GM12892 (cell line): ENCODE results near the gene PDE6A.
"Not testable (repeated sequence)": the region's sequence is repeated elsewhere in the genome, so short reads cannot be mapped to it uniquely, and the experiment has no call there.

Experiments used
- DNase-seq: peaks from one replicate; pipeline ENCODE4 v3.0.0; 2011; ENCODE audit not compliant: insufficient read length
- FAIRE-seq: peaks from 2 replicates; lab custom pipeline; 2011; peaks lifted over from hg19 to GRCh38; lab: Jason Lieb, UNC
- POLR2A ChIP-seq: IDR thresholded peaks from 2 replicates; pipeline ENCODE4 v1.6.1; 2011; ENCODE audit warnings: low read depth, low read length, control low read depth
- POLR2AphosphoS5 ChIP-seq: IDR thresholded peaks from 2 replicates; pipeline ENCODE4 v1.6.1; 2011; ENCODE audit warnings: low read depth, low read length, control low read depth
- TAF1 ChIP-seq: IDR thresholded peaks from 2 replicates; pipeline ENCODE4 v1.6.1; 2011; ENCODE audit warnings: low read depth, mild to moderate bottlenecking, control low read depth, low read length, borderline replicate concordance

PDE6A gene

DNA sequence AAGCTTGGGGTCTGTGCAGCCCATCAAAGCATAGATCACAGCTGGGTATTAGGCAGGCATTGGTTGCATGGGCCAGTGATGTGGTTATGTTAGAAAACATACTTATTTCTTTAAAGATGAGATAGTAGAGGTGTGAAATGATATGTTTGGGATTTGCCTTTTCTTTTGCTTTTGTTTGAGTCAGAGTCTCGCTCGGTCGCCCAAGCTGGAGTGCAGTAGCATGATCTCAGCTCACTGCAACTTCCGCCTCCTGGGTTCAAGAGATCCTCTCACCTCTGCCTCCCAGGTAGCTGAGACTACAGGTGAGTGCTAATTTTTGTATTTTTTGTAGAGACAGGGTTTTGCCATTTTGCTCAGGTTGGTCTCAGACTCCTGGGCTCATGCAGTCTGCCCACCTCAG, 84.8 kb downstream of the PDE6A start:
- FAIRE-seq, result no peak
- DNase-seq, result no peak
- TF ChIP-seq POLR2A, result no peak
- no peak for TF ChIP-seq TAF1
- no peak for TF ChIP-seq POLR2AphosphoS5

- FAIRE-seq, DNase-seq: not testable (repeated sequence)
Observed at GRCh38 chr5:149858481-149858880, 86.1 kb downstream of the PDE6A start.

- DNase-seq, result no peak
- FAIRE-seq, result no peak
Observed at GRCh38 chr5:149857499-149857898, 87.1 kb downstream of the PDE6A start.

DNA sequence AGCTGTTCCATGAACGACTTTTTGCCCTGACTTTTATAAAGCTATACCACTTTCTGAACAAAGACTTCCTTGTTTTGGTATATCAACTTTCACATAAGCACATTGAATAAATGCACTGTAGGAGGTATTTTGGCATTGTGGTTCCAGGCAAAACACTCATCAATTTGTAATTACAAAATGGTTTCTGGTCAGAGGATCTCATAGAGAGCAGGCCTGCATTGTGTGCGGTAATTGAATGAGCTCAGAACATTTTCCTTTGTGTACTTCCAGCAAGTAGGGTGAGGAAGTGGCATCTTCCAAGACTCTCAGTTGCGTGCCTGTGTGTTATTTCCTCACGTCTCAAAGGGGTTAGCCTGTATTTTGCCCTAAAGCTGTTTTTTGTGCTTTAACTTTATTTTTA, 89.2 kb downstream of the PDE6A start:
- DNase-seq, result no peak
- FAIRE-seq, result no peak

More at GRCh38 chr5:149857499-149857898, 87.1 kb downstream of the PDE6A start:
- no peak for TF ChIP-seq POLR2A
- no peak for TF ChIP-seq POLR2AphosphoS5
- no peak for TF ChIP-seq TAF1

DNA sequence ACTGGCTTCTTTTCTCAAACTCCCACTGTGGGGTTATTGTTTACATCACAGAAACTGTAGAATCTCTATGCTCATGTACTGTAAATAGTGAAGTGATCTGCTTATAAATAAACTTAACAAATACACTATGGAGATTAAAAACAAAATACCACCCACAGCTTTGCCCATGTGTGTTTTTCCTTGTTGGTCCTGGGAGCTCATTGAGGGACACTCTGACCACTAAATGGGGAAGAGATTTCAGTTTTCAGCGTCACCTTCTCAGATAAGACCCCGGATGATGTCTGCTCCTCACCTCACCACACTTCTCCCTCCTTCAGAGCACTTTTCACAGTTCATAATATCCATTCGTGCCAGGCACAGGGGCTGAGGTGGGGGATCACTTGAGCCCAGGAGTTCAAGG, 89.7 kb downstream of the PDE6A start:
- no peak for DNase-seq
- no peak for TF ChIP-seq POLR2A
- FAIRE-seq, result no peak

More for the DNA sequence above, 89.2 kb downstream of the PDE6A start:
- no peak for TF ChIP-seq POLR2A
- TF ChIP-seq TAF1, result no peak
- no peak for TF ChIP-seq POLR2AphosphoS5

GRCh38 chr5:149853701-149854100, 90.9 kb downstream of the PDE6A start:
- DNase-seq (no peak), FAIRE-seq (no peak)
- no peak for TF ChIP-seq POLR2A
- no peak for TF ChIP-seq POLR2AphosphoS5
- no peak for TF ChIP-seq TAF1

GRCh38 chr5:149853331-149853648, 91.3 kb downstream of the PDE6A start:
- no peak for TF ChIP-seq POLR2A
- no peak for TF ChIP-seq TAF1
- no peak for TF ChIP-seq POLR2AphosphoS5
- DNase-seq (no peak), FAIRE-seq (no peak)

GRCh38 chr5:149852641-149853330, 91.8 kb downstream of the PDE6A start:
- peak; percentile 40 for DNase-seq
- TF ChIP-seq POLR2AphosphoS5 (no peak), TAF1 (no peak)
- FAIRE-seq, result peak; percentile 93

DNA sequence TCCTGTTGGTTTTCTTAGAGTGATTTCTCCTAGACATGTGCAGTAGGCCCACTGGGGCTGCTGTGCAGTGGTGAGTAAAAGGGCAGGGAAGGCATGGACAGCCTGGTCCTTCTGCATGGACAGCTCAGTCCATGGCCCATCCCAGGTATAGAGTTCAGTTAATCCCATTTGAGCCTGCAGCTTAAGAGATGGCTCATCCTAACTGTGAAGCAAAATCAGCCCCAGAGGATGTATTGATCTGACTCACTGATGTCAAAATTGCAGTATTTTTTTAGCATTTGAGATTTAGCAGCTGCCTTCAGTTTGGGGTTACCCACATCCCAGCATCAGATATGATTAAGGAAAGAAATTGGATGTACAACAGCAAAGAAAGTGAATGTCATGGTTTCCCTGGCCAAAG, 93.4 kb downstream of the PDE6A start:
- DNase-seq (no peak), FAIRE-seq (no peak)
- TF ChIP-seq POLR2A, result no peak
- TF ChIP-seq POLR2AphosphoS5, result no peak

DNA sequence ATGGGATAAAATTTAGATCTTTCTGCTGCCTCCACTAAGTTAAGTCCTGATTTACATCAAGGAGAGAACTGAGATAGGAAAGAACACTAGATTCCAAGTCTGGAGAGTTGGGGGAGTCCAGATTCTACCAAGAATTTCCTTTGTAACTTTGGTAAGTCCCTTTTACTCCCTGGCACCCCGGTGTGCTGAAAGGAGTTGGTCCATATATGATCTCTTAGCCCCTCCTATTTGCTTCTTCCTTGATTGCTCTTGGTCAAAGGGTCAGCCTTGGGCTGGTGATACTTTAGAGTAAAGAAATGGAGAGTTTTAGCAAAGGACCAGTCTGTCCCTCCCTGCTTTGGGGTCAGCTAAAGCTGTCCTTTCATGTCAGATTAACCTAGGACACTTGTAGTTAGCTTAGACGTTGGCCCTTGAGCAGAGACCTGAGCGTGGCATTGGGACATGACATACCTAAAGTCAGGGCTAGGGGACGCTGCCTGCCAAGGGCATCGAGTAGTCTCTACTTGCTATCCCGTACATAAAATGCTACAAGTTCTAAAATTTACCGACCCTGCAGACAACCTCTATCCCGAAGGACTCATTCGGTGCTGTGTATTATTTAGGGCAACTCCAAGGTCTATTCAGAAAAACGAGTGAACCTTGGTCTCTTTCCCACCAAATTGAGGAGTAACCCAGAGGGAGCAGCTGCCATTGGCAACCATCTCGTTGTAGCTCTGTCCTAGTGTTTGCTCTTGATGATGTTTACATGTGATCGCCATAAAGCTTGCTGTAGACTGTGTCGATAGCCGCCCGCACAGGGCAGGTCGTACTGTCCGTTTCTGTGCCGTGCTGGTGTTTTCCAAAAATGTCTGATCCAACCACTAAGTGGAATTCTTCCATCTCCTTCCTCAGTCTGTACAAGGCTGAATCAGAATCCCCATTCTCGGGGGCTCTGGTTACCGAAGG, 94.4 kb downstream of the PDE6A start:
- no peak for TF ChIP-seq TAF1
- TF ChIP-seq POLR2AphosphoS5, result no peak
- TF ChIP-seq POLR2A, result no peak
- no peak for FAIRE-seq
- no peak for DNase-seq

DNA sequence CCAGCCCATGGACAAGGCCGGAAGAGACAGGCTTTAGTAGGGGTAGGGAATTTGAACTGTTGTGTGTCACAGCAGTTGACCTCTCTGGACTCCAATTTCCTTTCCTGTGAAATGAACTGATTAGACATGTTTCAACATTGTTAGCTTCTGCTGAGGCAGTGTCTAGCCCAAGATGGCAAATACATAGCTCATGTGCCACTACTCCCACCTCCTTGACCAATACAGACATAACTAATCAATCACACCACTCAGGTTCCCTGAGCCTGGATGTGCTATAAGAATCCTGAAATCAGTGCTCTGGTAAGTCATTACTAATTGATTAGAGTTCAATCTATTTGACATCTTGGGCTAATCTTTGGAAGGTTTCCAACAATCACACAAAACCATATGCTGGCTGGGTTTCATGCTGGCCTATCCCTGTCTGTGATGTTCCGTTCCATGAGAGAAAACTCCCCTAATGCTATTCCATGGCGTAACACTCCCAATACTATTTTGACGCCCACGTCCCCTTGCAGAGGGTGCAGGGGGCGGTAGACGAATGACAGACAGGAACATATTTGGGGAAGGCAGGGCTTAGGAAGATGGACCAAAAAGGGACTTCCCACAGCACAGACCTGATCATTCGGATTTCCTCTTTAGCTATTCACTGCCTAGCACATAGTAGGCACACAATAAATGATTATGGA, 95.2 kb downstream of the PDE6A start:
- TF ChIP-seq POLR2A (no peak), POLR2AphosphoS5 (no peak), TAF1 (no peak)
- DNase-seq, result no peak
- no peak for FAIRE-seq

DNA sequence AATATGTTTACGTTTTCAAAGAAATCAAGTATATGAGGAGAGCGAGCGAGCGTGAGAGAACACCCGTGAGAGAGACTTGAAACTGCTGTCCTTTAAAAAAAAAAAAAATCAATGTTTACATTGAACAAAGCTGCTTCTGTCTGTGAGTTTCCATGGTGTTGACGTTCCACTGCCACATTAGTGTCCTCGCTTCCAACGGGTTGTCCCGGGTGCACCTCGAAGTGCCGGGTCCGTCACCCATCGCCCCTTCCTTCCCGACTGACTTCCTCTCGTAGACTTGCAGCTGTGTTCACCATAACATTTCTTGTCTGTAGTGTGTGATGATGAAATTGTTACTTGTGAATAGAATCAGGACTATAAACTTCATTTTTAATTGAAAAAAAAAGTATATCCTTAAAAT, 97.0 kb downstream of the PDE6A start:
- no peak for TF ChIP-seq POLR2A
- TF ChIP-seq POLR2AphosphoS5, result no peak
- no peak for TF ChIP-seq TAF1
- FAIRE-seq, result no peak
- no peak for DNase-seq

GRCh38 chr5:149846021-149846420, 98.6 kb downstream of the PDE6A start:
- FAIRE-seq (no peak), DNase-seq (no peak)
- TF ChIP-seq POLR2AphosphoS5, result no peak
- no peak for TF ChIP-seq POLR2A
- TF ChIP-seq TAF1, result no peak

DNA sequence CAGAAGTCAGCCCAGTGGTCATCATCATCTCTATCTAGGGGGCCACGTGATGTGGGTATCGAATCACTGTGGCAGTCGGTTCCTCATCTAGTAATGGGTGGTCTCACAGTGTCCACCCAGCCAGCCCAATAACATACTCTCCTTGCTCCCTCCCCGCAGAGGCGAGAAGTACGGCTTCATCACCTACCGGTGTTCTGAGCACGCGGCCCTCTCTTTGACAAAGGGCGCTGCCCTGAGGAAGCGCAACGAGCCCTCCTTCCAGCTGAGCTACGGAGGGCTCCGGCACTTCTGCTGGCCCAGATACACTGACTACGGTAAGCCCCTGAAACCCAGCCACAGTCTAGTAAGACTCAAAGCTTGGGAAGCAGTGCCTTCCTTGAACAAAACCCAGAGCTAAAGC, 99.0 kb downstream of the PDE6A start:
- TF ChIP-seq POLR2AphosphoS5 (no peak), POLR2A (no peak)
- no peak for FAIRE-seq

More for the DNA sequence above, 99.0 kb downstream of the PDE6A start:
- DNase-seq, result no peak
